ENCODE measurements around the gene ZNF474.
A peak's percentile ranks its signal among the peaks of the same experiment; 100 is the strongest.

ZNF474 gene

DNA sequence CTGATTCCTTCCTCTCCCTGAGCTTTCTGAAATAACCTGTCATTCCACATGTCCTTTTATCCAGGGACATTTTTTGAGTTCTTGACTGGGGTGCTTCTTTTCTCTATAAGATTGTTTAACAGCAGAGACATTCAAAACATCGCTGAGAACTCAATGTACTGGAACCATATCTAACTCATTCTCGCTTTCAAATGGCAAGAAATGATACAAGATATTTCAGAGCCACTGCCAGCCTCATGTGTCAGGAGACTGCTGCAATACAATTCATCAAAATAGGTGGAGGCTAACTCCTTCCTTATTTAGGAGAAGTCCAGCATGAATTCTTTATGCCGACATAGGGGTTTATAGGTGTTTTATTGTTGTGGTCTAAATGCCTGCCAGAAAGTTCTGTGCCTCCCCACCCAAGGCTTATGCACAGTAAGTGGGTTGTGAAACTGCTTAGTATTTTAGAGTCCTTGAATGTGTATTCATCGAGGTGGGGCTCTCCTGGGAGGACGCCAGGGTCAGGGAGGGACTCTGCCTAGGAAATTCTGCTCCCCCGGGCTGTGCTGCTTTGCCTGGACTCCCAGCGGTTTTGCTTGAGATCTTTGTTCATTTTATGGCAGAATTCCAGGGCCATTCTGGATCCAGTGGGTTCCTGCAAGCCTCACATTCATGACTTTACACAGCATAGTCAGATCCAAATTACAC is 53.9 kb downstream of the ZNF474 start:
- peak; percentile 55 for DNase-seq

DNA sequence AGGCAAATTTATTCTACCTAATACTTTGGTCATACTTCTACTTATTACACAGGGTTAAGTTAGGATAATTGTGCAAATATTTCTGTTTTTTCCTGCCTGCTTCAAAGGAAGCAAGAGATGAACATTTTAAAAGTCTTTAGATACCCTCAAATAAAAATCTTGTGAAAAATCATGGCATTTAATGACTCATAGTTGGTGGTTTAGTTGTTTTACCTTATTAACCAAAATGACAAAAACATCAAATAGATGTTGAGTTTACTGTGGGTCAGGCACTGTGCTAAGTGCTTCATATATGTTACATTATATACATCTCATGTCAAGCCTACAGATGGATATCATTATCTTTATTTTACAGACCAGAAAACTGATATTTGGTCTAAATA is 54.4 kb downstream of the ZNF474 start:
- peak; percentile 19 for DNase-seq

DNA sequence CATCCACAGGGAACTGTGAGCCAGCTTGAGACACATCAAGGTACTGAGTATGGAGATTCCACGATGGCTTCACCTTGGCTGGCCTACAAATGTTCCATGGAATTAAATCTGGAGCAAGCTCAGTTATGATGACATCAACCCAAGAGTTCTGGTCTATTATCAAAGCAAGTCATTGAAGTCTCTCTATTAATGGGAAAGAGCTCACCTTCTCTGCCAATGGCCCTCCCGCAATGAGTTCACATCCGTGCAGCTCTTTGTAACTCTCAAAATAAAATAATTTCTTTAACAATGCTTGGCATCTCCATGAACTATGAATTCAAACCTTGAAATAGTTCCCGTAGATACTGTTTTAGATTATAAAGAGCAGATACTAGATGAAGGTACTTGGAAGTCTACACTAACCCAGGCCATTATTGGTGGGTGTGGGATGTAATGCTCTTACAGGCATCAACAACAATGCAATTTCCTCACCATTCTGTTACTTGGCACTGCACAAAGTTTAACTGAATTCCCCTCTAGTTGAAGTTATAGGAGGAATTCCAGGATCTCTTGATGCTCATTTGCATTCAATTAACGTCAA is 55.4 kb downstream of the ZNF474 start:
- no peak for DNase-seq

DNA sequence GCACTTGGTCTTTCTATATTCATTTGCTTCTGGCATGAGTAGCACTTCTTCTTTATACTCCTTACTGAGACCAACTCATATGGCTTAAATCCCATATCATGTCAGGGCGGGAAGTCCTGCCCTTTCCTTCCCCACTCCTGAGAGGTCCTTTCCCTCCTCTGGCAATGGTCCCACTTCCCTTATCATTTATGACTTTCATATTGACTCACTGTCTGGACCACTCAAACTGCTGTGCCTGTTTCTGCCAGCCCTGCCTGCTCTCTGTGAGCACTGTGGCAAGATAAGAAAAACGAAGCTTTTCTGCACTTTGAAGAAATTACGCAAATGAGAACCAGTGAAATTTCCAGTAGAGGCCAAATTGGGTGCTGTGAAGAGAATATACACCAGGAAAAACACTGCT is 58.1 kb downstream of the ZNF474 start:
- DNase-seq, result no peak

DNA sequence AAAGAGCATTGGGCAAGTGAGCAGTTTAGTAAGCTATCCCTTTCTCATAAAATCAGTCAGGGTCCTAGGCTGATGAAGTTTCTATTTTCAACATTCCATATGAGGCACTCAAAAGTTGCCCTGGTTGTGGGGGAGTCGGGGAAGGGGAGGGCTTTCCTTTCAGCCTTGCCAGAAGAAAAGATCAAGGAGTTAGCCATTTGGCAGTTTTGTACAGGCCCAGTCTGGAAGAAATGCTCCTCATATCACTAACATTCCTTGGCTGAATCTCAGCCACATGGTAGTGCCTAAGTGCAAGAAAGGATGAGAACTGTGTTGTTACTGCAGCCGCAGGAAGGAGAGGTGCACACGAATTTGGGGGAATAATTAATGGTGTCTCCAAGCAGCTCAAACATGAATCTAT is 60.8 kb downstream of the ZNF474 start:
- no peak for DNase-seq

DNA sequence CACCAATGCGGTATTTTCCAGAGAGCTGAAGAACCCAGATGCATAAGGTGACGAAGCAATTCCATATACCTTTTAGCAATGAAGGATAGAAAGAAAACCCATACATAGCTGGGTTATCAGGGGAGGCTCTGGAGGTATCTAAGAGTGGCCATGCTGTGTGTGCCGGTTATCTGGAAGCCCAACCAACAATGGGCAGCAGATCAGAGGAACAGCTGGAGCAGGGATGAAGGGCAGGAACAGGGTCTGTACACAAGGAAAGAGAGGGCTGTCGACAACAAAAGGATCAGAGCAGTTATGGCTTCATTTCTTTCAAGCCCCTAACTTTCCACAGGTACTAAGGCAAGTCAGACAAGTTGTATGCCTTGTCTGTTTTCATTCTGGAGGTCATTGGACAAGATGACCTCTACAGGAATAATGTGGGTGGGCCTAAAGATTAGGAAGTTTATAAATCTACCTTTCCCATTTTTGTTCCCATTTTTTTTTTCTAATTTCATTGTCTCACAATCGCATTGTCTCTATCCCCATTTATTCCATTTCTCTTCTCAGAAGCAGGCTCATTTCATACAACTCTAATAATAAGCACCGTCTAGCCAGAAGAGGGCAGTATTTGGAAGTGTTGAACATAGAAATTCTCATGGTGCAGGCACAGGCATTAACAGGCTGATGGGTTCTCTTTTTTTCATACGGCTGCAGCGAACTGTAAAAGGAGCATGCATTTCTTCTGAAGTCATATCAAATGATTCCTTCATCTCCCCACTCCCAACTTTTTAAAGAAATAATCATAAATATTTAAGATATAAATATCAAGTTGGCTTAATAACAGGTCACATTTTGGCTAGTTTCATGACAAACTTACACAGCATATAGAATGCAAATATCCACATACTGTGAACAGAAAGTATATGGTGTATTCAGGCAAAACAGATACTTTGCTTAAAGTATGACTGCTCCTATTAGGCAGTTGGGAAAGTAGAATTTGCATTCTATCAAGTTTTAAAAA is 63.5 kb downstream of the ZNF474 start:
- DNase-seq, result peak; percentile 66

DNA sequence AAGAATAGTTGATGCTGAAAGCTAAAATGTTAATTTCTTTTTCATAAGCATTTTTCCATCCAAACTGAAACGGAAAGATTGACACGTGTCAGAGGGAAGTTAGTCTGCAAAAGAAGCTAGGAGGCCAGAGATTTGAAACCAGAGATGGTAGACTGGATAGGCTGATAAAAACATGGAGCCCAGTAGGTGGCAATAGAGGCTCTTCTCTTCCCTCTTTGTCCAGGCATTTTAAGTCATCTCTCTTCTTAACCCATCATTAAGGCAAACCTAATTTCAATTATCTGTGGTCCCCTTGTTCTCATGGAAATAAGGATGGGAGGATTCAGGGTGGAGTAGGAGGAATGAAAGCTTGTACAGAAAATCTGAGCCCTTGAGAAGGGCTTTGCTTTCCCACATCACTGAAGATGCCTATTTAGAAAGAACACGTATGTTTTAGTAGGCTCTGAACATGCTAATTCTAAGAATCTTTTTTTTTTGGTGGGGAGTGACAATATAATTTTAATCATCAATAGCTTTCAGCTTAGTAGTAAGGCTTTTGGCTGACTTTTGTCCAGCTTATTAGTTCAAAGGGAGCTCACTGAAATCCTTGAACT is 66.6 kb downstream of the ZNF474 start:
- DNase-seq, result peak; percentile 63

DNA sequence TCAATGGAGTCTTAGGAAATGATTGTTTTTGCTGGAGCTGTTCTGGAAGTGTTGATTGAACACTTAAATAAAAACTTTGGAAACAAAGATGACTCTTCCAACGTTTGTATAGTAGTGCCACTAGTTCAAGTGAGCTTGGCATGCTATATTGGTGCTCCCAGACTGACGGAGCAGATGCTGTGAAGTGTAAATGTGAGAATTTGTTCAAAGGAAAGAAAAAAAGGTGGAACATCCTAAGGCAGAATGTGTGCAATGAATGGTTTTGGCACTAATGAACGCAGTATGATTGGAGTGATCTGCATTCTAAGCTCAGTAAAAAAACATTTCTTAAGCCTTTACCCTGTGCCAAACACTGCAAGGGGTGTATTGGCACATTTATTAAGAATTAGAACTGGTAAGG is 69.8 kb downstream of the ZNF474 start:
- DNase-seq, result no peak

DNA sequence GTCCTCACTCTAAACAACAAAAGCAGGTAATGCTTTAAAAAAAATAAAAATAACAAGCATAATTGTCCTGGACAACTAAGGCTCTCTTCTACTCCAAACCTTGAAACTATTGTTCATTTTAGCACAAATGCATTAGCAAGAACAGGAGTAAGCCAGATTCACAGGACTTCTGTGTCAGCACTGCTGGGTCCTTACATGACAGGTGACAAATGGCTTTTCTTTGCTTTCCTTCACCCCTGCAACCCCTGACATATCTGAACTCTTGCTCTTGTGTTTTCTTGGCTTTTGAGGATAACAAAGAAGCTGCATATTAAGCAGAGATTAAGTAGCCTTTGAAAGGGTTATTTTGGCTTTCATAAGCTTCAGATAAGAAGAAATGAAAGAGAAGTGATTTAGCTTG is 71.1 kb downstream of the ZNF474 start:
- DNase-seq, result no peak

DNA sequence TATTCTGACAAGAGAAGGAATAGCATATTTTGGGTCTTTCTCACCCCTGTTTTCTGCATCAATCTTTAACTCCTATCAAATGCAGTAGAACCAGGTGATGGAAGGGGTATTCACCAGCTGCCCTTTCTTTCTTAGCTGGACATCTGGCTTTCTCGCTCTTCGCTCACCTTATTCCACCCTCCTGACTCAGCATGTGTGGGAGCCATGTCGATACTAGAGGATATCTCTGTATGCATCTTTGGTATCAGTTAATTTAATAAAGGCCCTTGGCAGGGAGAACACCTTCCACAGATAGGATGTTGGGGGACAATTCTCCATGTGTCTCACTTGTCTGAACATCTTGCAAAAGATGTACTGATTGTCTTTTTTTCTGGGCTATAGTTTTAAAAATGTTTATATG is 71.5 kb downstream of the ZNF474 start:
- no peak for DNase-seq

DNA sequence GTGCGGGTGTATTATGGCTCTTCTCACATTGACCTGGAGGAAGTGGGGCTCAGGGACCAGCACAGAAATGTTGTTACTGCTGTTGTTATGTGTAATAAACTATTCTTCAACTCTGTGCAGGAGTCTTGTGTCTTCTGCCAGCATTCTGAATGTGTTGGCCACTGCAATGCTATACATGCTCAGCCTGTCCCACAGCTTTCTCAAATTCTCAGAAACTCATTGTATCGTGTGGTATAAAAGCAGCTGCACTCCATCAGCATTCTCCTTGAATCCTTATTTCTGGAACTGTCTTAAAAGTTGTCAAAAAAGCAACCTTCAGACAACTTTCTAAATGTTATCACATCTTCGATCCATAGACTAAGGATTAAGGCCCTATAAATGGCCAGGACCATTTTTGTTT is 72.0 kb downstream of the ZNF474 start:
- DNase-seq, result no peak

DNA sequence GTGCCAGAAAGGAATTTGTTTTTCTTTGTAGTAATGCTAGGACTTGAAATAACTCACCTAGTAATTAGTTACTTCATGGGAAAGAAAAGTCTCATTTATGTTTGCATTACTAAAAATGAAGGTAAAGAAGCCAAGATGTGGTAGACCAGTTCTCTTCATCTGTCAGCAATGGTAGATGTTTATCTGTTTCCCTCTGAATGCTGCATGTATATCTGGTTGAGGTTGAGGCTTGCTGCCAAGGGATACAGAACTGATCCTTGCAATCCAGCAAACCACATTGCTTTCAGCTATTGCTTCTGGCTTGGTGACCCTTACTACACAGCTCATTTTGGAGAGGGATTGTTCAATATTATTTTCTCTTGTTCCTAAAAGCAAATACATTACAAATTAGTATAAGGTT is 73.6 kb downstream of the ZNF474 start:
- no peak for DNase-seq

Data from HCEC 1CT (cell line).